Measurements from ENCODE around the gene CDKN2B. TPM values are rescaled to one million over a fixed set of nuclear protein-coding genes. Genes with fewer than 3 reads are reported as not detected.

Gene CDKN2B
- total and polyA plus RNA-seq, 2 experiments from 2014 or later, result 0.29 to 0.83 TPM

GRCh38 chr9:22050924-22051323 is 41.8 kb upstream of the CDKN2B start (continued):
- TF ChIP-seq ZNF462 (CRISPR knock-in tag; IDR thresholded peaks at IDR 0.05), result no peak
- TF ChIP-seq STAT1 (IDR thresholded peaks at IDR 0.05; ENCODE audit: unreplicated experiment), result no peak
- no peak for TF ChIP-seq ZNF331 (CRISPR knock-in tag; IDR thresholded peaks at IDR 0.05; ENCODE audit: low read depth)
- TF ChIP-seq POLR2AphosphoS5 (IDR thresholded peaks at IDR 0.05; ENCODE audit: low read depth), result no peak
- TF ChIP-seq EZH2 (IDR thresholded peaks at IDR 0.05; ENCODE audit: low read depth, unreplicated experiment), result no peak
- no peak for TF ChIP-seq ZNF114 (CRISPR knock-in tag; IDR thresholded peaks at IDR 0.05)
- TF ChIP-seq JUNB (IDR thresholded peaks at IDR 0.05; ENCODE audit: unreplicated experiment), result no peak
- TF ChIP-seq NANOG (IDR thresholded peaks at IDR 0.05; ENCODE audit: borderline replicate concordance), result no peak
- TF ChIP-seq ETS1 (IDR thresholded peaks at IDR 0.05), result no peak

GRCh38 chr9:22049411-22049810 is 40.3 kb upstream of the CDKN2B start:
- no peak overlapping the region for H3K4me2 ChIP-seq
- H3K4me1 Mint-ChIP-seq, result no peaks in the 10 kb centered on the region
- H3K27ac Mint-ChIP-seq, result no peak overlapping the region
- DNase-seq (ENCODE audit: low spot score) (no peak), ATAC-seq (no peak)
- H4K20me1 ChIP-seq (replicated peaks; ENCODE audit: insufficient read depth), result no peaks in the 10 kb centered on the region
- no peak overlapping the region for H3K4me3 Mint-ChIP-seq
- no peaks in the 10 kb centered on the region for H3K4me1 ChIP-seq (ENCODE audit: insufficient read depth)
- H3K27ac ChIP-seq (ENCODE audit: low read depth), result no peak overlapping the region
- H3K79me2 ChIP-seq (replicated peaks; ENCODE audit: insufficient read depth), result no peaks in the 10 kb centered on the region
- no peaks in the 10 kb centered on the region for H3K27me3 ChIP-seq (ENCODE audit: insufficient read depth)
- H3K36me3 Mint-ChIP-seq (ENCODE audit: low read depth), result no peaks in the 10 kb centered on the region
- H3F3A ChIP-seq (replicated peaks; ENCODE audit: low read depth), result no peaks in the 10 kb centered on the region
- no peak overlapping the region for H3K4me3 ChIP-seq
- no peaks in the 10 kb centered on the region for H3K36me3 ChIP-seq (ENCODE audit: insufficient read depth)
- H3K9me2 ChIP-seq (ENCODE audit: insufficient read depth), result no peaks in the 10 kb centered on the region
- H3K9me3 Mint-ChIP-seq, result no peaks in the 10 kb centered on the region
- no peak overlapping the region for H2AFZ ChIP-seq
- no peaks in the 10 kb centered on the region for H3K27me3 Mint-ChIP-seq (ENCODE audit: insufficient read depth, low read depth, poor library complexity)
- no peak for TF ChIP-seq STAT1 (IDR thresholded peaks at IDR 0.05; ENCODE audit: unreplicated experiment)
- no peak for TF ChIP-seq ZNF462 (CRISPR knock-in tag; IDR thresholded peaks at IDR 0.05)
- no peak for TF ChIP-seq EZH2phosphoT487 (IDR thresholded peaks at IDR 0.05; ENCODE audit: unreplicated experiment)
- no peak for TF ChIP-seq POLR2AphosphoS5 (IDR thresholded peaks at IDR 0.05; ENCODE audit: low read depth)
- TF ChIP-seq ZNF114 (CRISPR knock-in tag; IDR thresholded peaks at IDR 0.05), result no peak
